ENCODE measurements around the gene GRN.

Gene GRN

GRCh38 chr17:44348234-44348987, 3.3 kb downstream of the GRN start:
- no peak for DNase-seq

GRCh38 chr17:44348988-44349364, 3.9 kb downstream of the GRN start:
- DNase-seq = no peak

- DNase-seq = no peak
Measured at GRCh38 chr17:44349553-44350070, 4.5 kb downstream of the GRN start.

GRCh38 chr17:44350733-44351226, 5.7 kb downstream of the GRN start:
- no peak for DNase-seq

- DNase-seq = no peak
Measured at GRCh38 chr17:44351464-44351863, 6.4 kb downstream of the GRN start.

GRCh38 chr17:44351961-44352827, 7.1 kb downstream of the GRN start:
- no peak for DNase-seq

- DNase-seq = no peak
Measured at GRCh38 chr17:44352828-44353671, 7.9 kb downstream of the GRN start.

GRCh38 chr17:44353672-44354331, 8.7 kb downstream of the GRN start:
- no peak for DNase-seq

GRCh38 chr17:44354582-44355561, 9.8 kb downstream of the GRN start:
- DNase-seq = peak; percentile 37

GRCh38 chr17:44355642-44356099, 10.6 kb downstream of the GRN start:
- DNase-seq = no peak

GRCh38 chr17:44356241-44356640, 11.1 kb downstream of the GRN start:
- no peak for DNase-seq

GRCh38 chr17:44358066-44358465, 13.0 kb downstream of the GRN start:
- no peak for DNase-seq

- DNase-seq = no peak
Measured at GRCh38 chr17:44359006-44359405, 13.9 kb downstream of the GRN start.

- no peak for DNase-seq
Measured at GRCh38 chr17:44359458-44360143, 14.5 kb downstream of the GRN start.

GRCh38 chr17:44360144-44360533, 15.0 kb downstream of the GRN start:
- no peak for DNase-seq

- DNase-seq = no peak
Measured at GRCh38 chr17:44360826-44361225, 15.7 kb downstream of the GRN start.

GRCh38 chr17:44361292-44362260, 16.5 kb downstream of the GRN start:
- DNase-seq = no peak

- DNase-seq = no peak
Measured at GRCh38 chr17:44362459-44362948, 17.4 kb downstream of the GRN start.
